Activated CD4-positive, alpha-beta T cell treated with anti-CD3 and anti-CD28 coated beads for 4 hours (primary cell): Measurements from ENCODE around the gene ICOSLG.
"Not testable (repeated sequence)": the region's sequence is repeated elsewhere in the genome, so short reads cannot be mapped to it uniquely, and the experiment has no call there.

Source experiments
- DNase-seq, 2 donors: peaks; one replicate each; pipeline ENCODE4 v3.0.0-alpha.2; 2020

ICOSLG gene

GRCh38 chr21:44263768-44264167 lies 23.0 kb upstream of the ICOSLG start:
- no peak for DNase-seq

- no peak for DNase-seq
These were observed 22.5 kb upstream of the ICOSLG start for GRCh38 chr21:44263221-44263760.

GRCh38 chr21:44262338-44263056 lies 21.8 kb upstream of the ICOSLG start:
- DNase-seq = no peak

- no peak for DNase-seq
These were observed 21.0 kb upstream of the ICOSLG start, which contains the start of gene DNMT3L for GRCh38 chr21:44261675-44262295. DNMT3L (minus strand) TSS chr21:44261897; CDS start chr21:44261259, 638 bp downstream.

GRCh38 chr21:44260791-44261631 lies 20.3 kb upstream of the ICOSLG start:
- no peak for DNase-seq

- no peak for DNase-seq
These were observed 19.3 kb upstream of the ICOSLG start for GRCh38 chr21:44260066-44260465.

- DNase-seq = no peak
These were observed 18.5 kb upstream of the ICOSLG start for GRCh38 chr21:44259082-44259705.

- DNase-seq = no peak
These were observed 17.4 kb upstream of the ICOSLG start for GRCh38 chr21:44258056-44258725.

GRCh38 chr21:44255511-44255981 lies 14.8 kb upstream of the ICOSLG start:
- DNase-seq = no peak

- DNase-seq = no peak
These were observed 13.3 kb upstream of the ICOSLG start for GRCh38 chr21:44253832-44254710.

GRCh38 chr21:44249204-44250037 lies 8.7 kb upstream of the ICOSLG start:
- DNase-seq = not testable (repeated sequence)

- not testable (repeated sequence) for DNase-seq
These were observed 7.2 kb upstream of the ICOSLG start for GRCh38 chr21:44247904-44248303.

GRCh38 chr21:44243980-44244379 lies 3.2 kb upstream of the ICOSLG start:
- DNase-seq = not testable (repeated sequence)

GRCh38 chr21:44241281-44241680 lies 538 bp upstream of the ICOSLG start:
- not testable (repeated sequence) for DNase-seq

- DNase-seq = not testable (repeated sequence)
These were observed 390 bp downstream of the ICOSLG start for GRCh38 chr21:44240353-44240752.

GRCh38 chr21:44229561-44229960 lies 11.2 kb downstream of the ICOSLG start:
- DNase-seq = not testable (repeated sequence)

- not testable (repeated sequence) for DNase-seq
These were observed 12.6 kb downstream of the ICOSLG start for GRCh38 chr21:44228109-44228508.

- not testable (repeated sequence) for DNase-seq
These were observed 13.1 kb downstream of the ICOSLG start for GRCh38 chr21:44227614-44228013.

- not testable (repeated sequence) for DNase-seq
These were observed 15.1 kb downstream of the ICOSLG start for GRCh38 chr21:44225605-44226004.

- DNase-seq = not testable (repeated sequence)
These were observed 17.4 kb downstream of the ICOSLG start for GRCh38 chr21:44223334-44223733.
